Measurements from ENCODE around the gene FASTKD1. TPM values are rescaled to one million over a fixed set of nuclear protein-coding genes. Genes with fewer than 3 reads are reported as not detected.
"Not testable (repeated sequence)": the region's sequence is repeated elsewhere in the genome, so short reads cannot be mapped to it uniquely, and the experiment has no call there.

The FASTKD1 gene
- total and polyA plus RNA-seq, 2 donors (not counting 3 experiments of a cell fraction or from before 2014, with no cell fraction given) = 8.9 to 32.2 TPM

- TF ChIP-seq, protein P1, sequence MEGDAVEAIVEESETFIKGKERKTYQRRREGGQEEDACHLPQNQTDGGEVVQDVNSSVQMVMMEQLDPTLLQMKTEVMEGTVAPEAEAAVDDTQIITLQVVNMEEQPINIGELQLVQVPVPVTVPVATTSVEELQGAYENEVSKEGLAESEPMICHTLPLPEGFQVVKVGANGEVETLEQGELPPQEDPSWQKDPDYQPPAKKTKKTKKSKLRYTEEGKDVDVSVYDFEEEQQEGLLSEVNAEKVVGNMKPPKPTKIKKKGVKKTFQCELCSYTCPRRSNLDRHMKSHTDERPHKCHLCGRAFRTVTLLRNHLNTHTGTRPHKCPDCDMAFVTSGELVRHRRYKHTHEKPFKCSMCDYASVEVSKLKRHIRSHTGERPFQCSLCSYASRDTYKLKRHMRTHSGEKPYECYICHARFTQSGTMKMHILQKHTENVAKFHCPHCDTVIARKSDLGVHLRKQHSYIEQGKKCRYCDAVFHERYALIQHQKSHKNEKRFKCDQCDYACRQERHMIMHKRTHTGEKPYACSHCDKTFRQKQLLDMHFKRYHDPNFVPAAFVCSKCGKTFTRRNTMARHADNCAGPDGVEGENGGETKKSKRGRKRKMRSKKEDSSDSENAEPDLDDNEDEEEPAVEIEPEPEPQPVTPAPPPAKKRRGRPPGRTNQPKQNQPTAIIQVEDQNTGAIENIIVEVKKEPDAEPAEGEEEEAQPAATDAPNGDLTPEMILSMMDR (IDR thresholded peaks at IDR 0.05; ENCODE audit: extremely low read depth in 1 of 2, insufficient read depth in 1 of 2, low read depth in 1 of 2, low read length in 2 of 2) = no peak
- no peak for TF ChIP-seq MYC (IDR thresholded peaks at IDR 0.05; ENCODE audit: low read depth, low read length)
- TF ChIP-seq, protein P2, sequence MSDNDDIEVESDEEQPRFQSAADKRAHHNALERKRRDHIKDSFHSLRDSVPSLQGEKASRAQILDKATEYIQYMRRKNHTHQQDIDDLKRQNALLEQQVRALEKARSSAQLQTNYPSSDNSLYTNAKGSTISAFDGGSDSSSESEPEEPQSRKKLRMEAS (IDR thresholded peaks at IDR 0.05; ENCODE audit: insufficient read depth, insufficient read length) = no peak
- TF ChIP-seq JUN (IDR thresholded peaks at IDR 0.05; ENCODE audit: borderline replicate concordance, insufficient read depth, insufficient read length, low read depth) = no peak
- no peak for TF ChIP-seq POLR2A (IDR thresholded peaks at IDR 0.05; ENCODE audit: low read depth, low read length)
- TF ChIP-seq EZH2 (IDR thresholded peaks at IDR 0.05; ENCODE audit: borderline replicate concordance, low read depth, low read length, severe bottlenecking) = no peak
- TF ChIP-seq GATA2 (IDR thresholded peaks at IDR 0.05; ENCODE audit: insufficient read depth, insufficient read length, low read depth, low read length) = no peak
- TF ChIP-seq POLR2AphosphoS5 (IDR thresholded peaks at IDR 0.05; ENCODE audit: insufficient read depth, low read depth, low read length) = no peak
- Histone ChIP-seq H3K79me2 (ENCODE audit: control insufficient read depth, insufficient read depth, low read length) (no peaks in the 10 kb centered on the region), H3K36me3 (ENCODE audit: control insufficient read depth in 2 of 2, extremely low read depth in 1 of 2, insufficient read depth in 2 of 2, low read length in 2 of 2) (no peaks in the 10 kb centered on the region), H3K4me1 (ENCODE audit: control insufficient read depth, extremely low read depth, insufficient read depth, low read length) (no peaks in the 10 kb centered on the region), H3K9me3 (replicated peaks; ENCODE audit: control insufficient read depth, insufficient read depth, low read length) (no peaks in the 10 kb centered on the region), H4K20me1 (replicated peaks; ENCODE audit: control insufficient read depth, extremely low read depth, insufficient read depth, low read length) (no peaks in the 10 kb centered on the region), H3K4me2 (ENCODE audit: insufficient read depth, low read length) (no peak overlapping the region), H3K4me3 (replicated peaks in 1 of 3; ENCODE audit: insufficient read depth in 1 of 3, low read depth in 1 of 3, low read length in 3 of 3) (no peak overlapping the region), H3K9ac (replicated peaks; ENCODE audit: extremely low read depth, insufficient read depth, low read length) (no peak overlapping the region), H3K9me1 (replicated peaks; ENCODE audit: control insufficient read depth, extremely low read depth, insufficient read depth, low read length) (no peaks in the 10 kb centered on the region), H3K27me3 (ENCODE audit: control insufficient read depth in 2 of 2, insufficient read depth in 2 of 2, low read length in 2 of 2) (peaks cover 0 to 2% of the 10 kb centered on the region in 2 experiments), H2AFZ (ENCODE audit: low read depth, low read length) (no peak overlapping the region), H3K27ac (ENCODE audit: insufficient read depth, low read depth, low read length) (no peak overlapping the region)
- FAIRE-seq (no peak), DNase-seq (ENCODE audit: low read depth, low spot score) (no peak)
- CTCF ChIA-PET = no interaction called here
- intact Hi-C loops (cut with micrococcal nuclease) = no loop called here
- BruUV-seq (replicated peaks) = no TSS peak
- dilution Hi-C loops (cut with MboI; ENCODE audit: extremely low pct_ligation_motif_present, low sequenced_read_pairs) = no loop called here
- POLR2A ChIA-PET = no interaction called here
Measured at GRCh38 chr2:169579044-169579443, 5.4 kb upstream of the FASTKD1 start.

DNA sequence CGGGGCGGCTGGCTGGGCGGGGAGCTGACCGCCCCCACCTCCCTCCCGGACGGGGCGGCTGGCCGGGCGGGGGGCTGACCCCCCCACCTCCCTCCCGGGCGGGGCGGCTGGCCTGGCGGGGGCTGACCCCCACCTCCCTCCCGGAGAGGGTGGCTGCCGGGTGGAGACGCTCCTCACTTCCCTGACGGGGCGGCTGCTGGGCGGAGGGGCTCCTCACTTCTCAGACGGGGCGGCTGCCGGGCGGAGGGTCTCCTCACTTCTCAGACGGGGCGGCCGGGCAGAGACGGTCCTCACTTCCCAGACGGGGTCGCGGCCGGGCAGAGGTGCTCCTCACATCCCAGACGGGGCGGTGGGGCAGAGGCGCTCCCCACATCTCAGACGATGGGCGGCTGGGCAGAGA lies 1.6 kb upstream of the FASTKD1 start:
- H3K9me1 ChIP-seq (replicated peaks; ENCODE audit: control insufficient read depth, extremely low read depth, insufficient read depth, low read length); CTCF ChIA-PET; dilution Hi-C loops (cut with MboI; ENCODE audit: extremely low pct_ligation_motif_present, low sequenced_read_pairs): not testable (repeated sequence)

GRCh38 chr2:169574539-169574938 lies 874 bp upstream of the FASTKD1 start:
- POLR2A ChIA-PET; H3K9me1 ChIP-seq (replicated peaks; ENCODE audit: control insufficient read depth, extremely low read depth, insufficient read depth, low read length): not testable (repeated sequence)

More for the DNA sequence above, 1.6 kb upstream of the FASTKD1 start:
- H3K27ac ChIP-seq (ENCODE audit: insufficient read depth, low read depth, low read length); H2AFZ ChIP-seq (ENCODE audit: low read depth, low read length); H3K36me3 ChIP-seq (ENCODE audit: control insufficient read depth in 2 of 2, extremely low read depth in 1 of 2, insufficient read depth in 2 of 2, low read length in 2 of 2); BruUV-seq (replicated peaks); DNase-seq (ENCODE audit: low read depth, low spot score); FAIRE-seq; H3K4me1 ChIP-seq (ENCODE audit: control insufficient read depth, extremely low read depth, insufficient read depth, low read length); H3K27me3 ChIP-seq (ENCODE audit: control insufficient read depth in 2 of 2, insufficient read depth in 2 of 2, low read length in 2 of 2); H4K20me1 ChIP-seq (replicated peaks; ENCODE audit: control insufficient read depth, extremely low read depth, insufficient read depth, low read length); H3K9me3 ChIP-seq (replicated peaks; ENCODE audit: control insufficient read depth, insufficient read depth, low read length); H3K4me2 ChIP-seq (ENCODE audit: insufficient read depth, low read length); H3K9ac ChIP-seq (replicated peaks; ENCODE audit: extremely low read depth, insufficient read depth, low read length); POLR2A ChIA-PET; intact Hi-C loops (cut with micrococcal nuclease); H3K4me3 ChIP-seq (replicated peaks in 1 of 3; ENCODE audit: insufficient read depth in 1 of 3, low read depth in 1 of 3, low read length in 3 of 3): not testable (repeated sequence)
- H3K79me2 ChIP-seq (ENCODE audit: control insufficient read depth, insufficient read depth, low read length) = peaks cover 17% of the 10 kb centered on the region

More at GRCh38 chr2:169574539-169574938, 874 bp upstream of the FASTKD1 start:
- H4K20me1 ChIP-seq (replicated peaks; ENCODE audit: control insufficient read depth, extremely low read depth, insufficient read depth, low read length); H3K9me3 ChIP-seq (replicated peaks; ENCODE audit: control insufficient read depth, insufficient read depth, low read length); H2AFZ ChIP-seq (ENCODE audit: low read depth, low read length); H3K4me1 ChIP-seq (ENCODE audit: control insufficient read depth, extremely low read depth, insufficient read depth, low read length); H3K27me3 ChIP-seq (ENCODE audit: control insufficient read depth in 2 of 2, insufficient read depth in 2 of 2, low read length in 2 of 2); DNase-seq (ENCODE audit: low read depth, low spot score); CTCF ChIA-PET; H3K36me3 ChIP-seq (ENCODE audit: control insufficient read depth in 2 of 2, extremely low read depth in 1 of 2, insufficient read depth in 2 of 2, low read length in 2 of 2); H3K4me2 ChIP-seq (ENCODE audit: insufficient read depth, low read length); FAIRE-seq; dilution Hi-C loops (cut with MboI; ENCODE audit: extremely low pct_ligation_motif_present, low sequenced_read_pairs); H3K4me3 ChIP-seq (replicated peaks in 1 of 3; ENCODE audit: insufficient read depth in 1 of 3, low read depth in 1 of 3, low read length in 3 of 3); BruUV-seq (replicated peaks); H3K9ac ChIP-seq (replicated peaks; ENCODE audit: extremely low read depth, insufficient read depth, low read length); H3K27ac ChIP-seq (ENCODE audit: insufficient read depth, low read depth, low read length): not testable (repeated sequence)
- intact Hi-C loops (cut with micrococcal nuclease) = loop anchor here (5.0 kb wide), 2 partner anchors 97 to 118 kb away; partner anchors contain the start of genes BBS5, CFAP210 and PHOSPHO2
- H3K79me2 ChIP-seq (ENCODE audit: control insufficient read depth, insufficient read depth, low read length) = peaks cover 17% of the 10 kb centered on the region
